BLaER1 (cell line): ENCODE results near the gene THRAP3.

Experiments used
- H3K27ac ChIP-seq: shearing (Covaris generic); formaldehyde crosslinking; 2 replicates; pipeline ENCODE4 v1.8.1; 2022
- H3K27me3 ChIP-seq: shearing (Covaris generic); formaldehyde crosslinking; 2 replicates; pipeline ENCODE4 v1.8.1; 2022
- H3K36me3 ChIP-seq: shearing (Covaris generic); formaldehyde crosslinking; 2 replicates; pipeline ENCODE4 v1.8.1; 2022
- H3K4me1 ChIP-seq: shearing (Covaris generic); formaldehyde crosslinking; 2 replicates; pipeline ENCODE4 v1.8.1; 2022
- H3K4me2 ChIP-seq: shearing (Covaris generic); formaldehyde crosslinking; 2 replicates; pipeline ENCODE4 v1.8.1; 2022
- H3K4me3 ChIP-seq: shearing (Covaris generic); formaldehyde crosslinking; 2 replicates; pipeline ENCODE4 v1.8.1; 2022
- H3K9ac ChIP-seq: shearing (Covaris generic); formaldehyde crosslinking; 2 replicates; pipeline ENCODE4 v1.8.1; 2022
- H3K9me3 ChIP-seq: shearing (Covaris generic); formaldehyde crosslinking; 2 replicates; pipeline ENCODE4 v1.8.1; 2022
- H4K20me1 ChIP-seq: shearing (Covaris generic); formaldehyde crosslinking; 2 replicates; pipeline ENCODE4 v1.8.1; 2022
- Cebpa-rat ChIP-seq: shearing (Covaris generic); IDR thresholded peaks from 2 replicates; pipeline ENCODE4 v1.8.1; 2022

THRAP3 gene

GRCh38 chr1:36295390-36295789 lies 71.1 kb downstream of the THRAP3 start:
- Histone ChIP-seq H3K36me3 (peaks cover 100% of the 10 kb centered on the region), H3K4me2 (no peak overlapping the region), H3K4me3 (no peak overlapping the region), H3K9ac (no peak overlapping the region), H3K27me3 (no peaks in the 10 kb centered on the region), H3K27ac (no peak overlapping the region), H3K9me3 (no peaks in the 10 kb centered on the region), H4K20me1 (peaks cover 49% of the 10 kb centered on the region), H3K4me1 (no peaks in the 10 kb centered on the region)
- no peak for TF ChIP-seq Cebpa-rat

- peaks cover 43% of the 10 kb centered on the region for H4K20me1 ChIP-seq
- H3K9ac ChIP-seq = no peak overlapping the region
- H3K27me3 ChIP-seq = no peaks in the 10 kb centered on the region
- no peaks in the 10 kb centered on the region for H3K9me3 ChIP-seq
- no peak overlapping the region for H3K4me2 ChIP-seq
- H3K36me3 ChIP-seq = peaks cover 100% of the 10 kb centered on the region
- H3K4me1 ChIP-seq = no peaks in the 10 kb centered on the region
- no peak overlapping the region for H3K4me3 ChIP-seq
- no peak for TF ChIP-seq Cebpa-rat
- no peak overlapping the region for H3K27ac ChIP-seq
Measured at GRCh38 chr1:36297062-36297461, 72.8 kb downstream of the THRAP3 start.

- H3K9me3 ChIP-seq = no peaks in the 10 kb centered on the region
- no peak overlapping the region for H3K27ac ChIP-seq
- TF ChIP-seq Cebpa-rat = no peak
- H3K36me3 ChIP-seq = peaks cover 100% of the 10 kb centered on the region
- no peak overlapping the region for H3K4me3 ChIP-seq
- peaks cover 52% of the 10 kb centered on the region for H4K20me1 ChIP-seq
- H3K9ac ChIP-seq = no peak overlapping the region
- no peaks in the 10 kb centered on the region for H3K27me3 ChIP-seq
- no peak overlapping the region for H3K4me2 ChIP-seq
- H3K4me1 ChIP-seq = no peaks in the 10 kb centered on the region
Measured at GRCh38 chr1:36298640-36299039, 74.4 kb downstream of the THRAP3 start.

- Histone ChIP-seq H3K9me3 (no peaks in the 10 kb centered on the region), H3K4me2 (no peak overlapping the region), H3K36me3 (peaks cover 92% of the 10 kb centered on the region), H3K4me1 (peaks cover 4% of the 10 kb centered on the region; the same call in 1 of the 2 replicates), H3K4me3 (no peak overlapping the region), H4K20me1 (peaks cover 63% of the 10 kb centered on the region), H3K27me3 (no peaks in the 10 kb centered on the region), H3K27ac (no peak overlapping the region), H3K9ac (no peak overlapping the region)
- TF ChIP-seq Cebpa-rat = no peak
Measured at GRCh38 chr1:36300526-36300925, 76.3 kb downstream of the THRAP3 start.

GRCh38 chr1:36301220-36301619 lies 77.0 kb downstream of the THRAP3 start:
- Histone ChIP-seq H4K20me1 (peaks cover 63% of the 10 kb centered on the region), H3K27me3 (no peaks in the 10 kb centered on the region), H3K4me2 (no peak overlapping the region), H3K4me3 (no peak overlapping the region), H3K27ac (no peak overlapping the region), H3K9me3 (no peaks in the 10 kb centered on the region), H3K9ac (no peak overlapping the region), H3K4me1 (peaks cover 11% of the 10 kb centered on the region), H3K36me3 (peaks cover 87% of the 10 kb centered on the region)
- no peak for TF ChIP-seq Cebpa-rat

GRCh38 chr1:36303244-36303643 lies 79.0 kb downstream of the THRAP3 start:
- Histone ChIP-seq H3K4me2 (no peak overlapping the region), H3K4me3 (no peak overlapping the region), H3K27ac (no peak overlapping the region), H3K36me3 (peaks cover 67% of the 10 kb centered on the region), H3K9me3 (no peaks in the 10 kb centered on the region), H3K4me1 (peaks cover 25% of the 10 kb centered on the region), H4K20me1 (peaks cover 63% of the 10 kb centered on the region), H3K9ac (no peak overlapping the region), H3K27me3 (no peaks in the 10 kb centered on the region)
- no peak for TF ChIP-seq Cebpa-rat

GRCh38 chr1:36303650-36304360 lies 79.6 kb downstream of the THRAP3 start:
- peaks cover 31% of the 10 kb centered on the region for H3K4me1 ChIP-seq
- no peak overlapping the region for H3K4me2 ChIP-seq
- no peak overlapping the region for H3K27ac ChIP-seq
- no peaks in the 10 kb centered on the region for H3K27me3 ChIP-seq
- H3K4me3 ChIP-seq = no peak overlapping the region
- peaks cover 57% of the 10 kb centered on the region for H4K20me1 ChIP-seq
- H3K9ac ChIP-seq = no peak overlapping the region
- TF ChIP-seq Cebpa-rat = no peak
- H3K36me3 ChIP-seq = peaks cover 61% of the 10 kb centered on the region
- no peaks in the 10 kb centered on the region for H3K9me3 ChIP-seq

GRCh38 chr1:36304521-36304920 lies 80.3 kb downstream of the THRAP3 start:
- Histone ChIP-seq H3K4me1 (peaks cover 31% of the 10 kb centered on the region), H3K36me3 (peaks cover 54% of the 10 kb centered on the region), H3K9ac (no peak overlapping the region), H3K27me3 (no peaks in the 10 kb centered on the region), H3K4me2 (no peak overlapping the region), H3K27ac (no peak overlapping the region), H4K20me1 (peaks cover 55% of the 10 kb centered on the region), H3K4me3 (no peak overlapping the region), H3K9me3 (no peaks in the 10 kb centered on the region)
- TF ChIP-seq Cebpa-rat = no peak

- H4K20me1 ChIP-seq = peaks cover 51% of the 10 kb centered on the region
- H3K36me3 ChIP-seq = peaks cover 47% of the 10 kb centered on the region
- H3K9ac ChIP-seq = no peak overlapping the region
- no peak overlapping the region for H3K4me3 ChIP-seq
- H3K4me2 ChIP-seq = peak overlapping the region; percentile 96; the same call in 1 of the 2 replicates
- no peak overlapping the region for H3K27ac ChIP-seq
- no peaks in the 10 kb centered on the region for H3K27me3 ChIP-seq
- no peaks in the 10 kb centered on the region for H3K9me3 ChIP-seq
- no peak for TF ChIP-seq Cebpa-rat
- peaks cover 31% of the 10 kb centered on the region for H3K4me1 ChIP-seq
Measured at GRCh38 chr1:36304970-36305914, 81.0 kb downstream of the THRAP3 start.

GRCh38 chr1:36305915-36306209 lies 81.6 kb downstream of the THRAP3 start:
- TF ChIP-seq Cebpa-rat = no peak
- Histone ChIP-seq H4K20me1 (peaks cover 45% of the 10 kb centered on the region), H3K4me2 (peak overlapping the region; percentile 96), H3K9ac (no peak overlapping the region), H3K4me1 (peaks cover 31% of the 10 kb centered on the region), H3K36me3 (peaks cover 41% of the 10 kb centered on the region), H3K4me3 (peak overlapping the region; percentile 79), H3K27me3 (no peaks in the 10 kb centered on the region), H3K9me3 (no peaks in the 10 kb centered on the region), H3K27ac (no peak overlapping the region)
